GM12878 (cell line): ENCODE data around the gene RARS2. TPM values are rescaled to one million over a fixed set of nuclear protein-coding genes. Genes with fewer than 3 reads are reported as not detected.

Experiments
- BMI1 ChIP-seq: fragments of 450-650 bp; IDR thresholded peaks from 2 replicates; pipeline ENCODE4 v1.6.1; 2016; ENCODE audit warnings: mild to moderate bottlenecking, moderate library complexity, borderline replicate concordance
- EGR1 ChIP-seq, 2 experiments: IDR thresholded peaks; 1 replicate in 1 of 2; 2 replicates in 1 of 2; pipeline ENCODE4 v1.6.1; 2011 to 2012; ENCODE audit warnings: low read depth in 2 of 2, low read length in 2 of 2, borderline replicate concordance in 1 of 2, mild to moderate bottlenecking in 1 of 2, moderate library complexity in 1 of 2
- FOXK2 ChIP-seq: fragments of 450-650 bp; IDR thresholded peaks from 2 replicates; pipeline ENCODE4 v1.6.1; 2017; ENCODE audit warnings: mild to moderate bottlenecking, moderate library complexity
- HDGF ChIP-seq: fragments of 450-650 bp; IDR thresholded peaks from 2 replicates; pipeline ENCODE4 v1.6.1; 2016; ENCODE audit warnings: antibody characterized with exemption
- KDM1A ChIP-seq: fragments of 200-600 bp; sonication (generic); IDR thresholded peaks from 2 replicates; pipeline ENCODE4 v1.6.1; 2016; ENCODE audit warnings: borderline replicate concordance
- LARP7 ChIP-seq: fragments of 450-650 bp; IDR thresholded peaks from 2 replicates; pipeline ENCODE4 v1.6.1; 2017; ENCODE audit warnings: mild to moderate bottlenecking
- NFYA ChIP-seq: IDR thresholded peaks from 2 replicates; pipeline ENCODE4 v1.6.1; 2011; ENCODE audit warnings: low read depth, mild to moderate bottlenecking, low read length, improper control_type of control experiment, borderline replicate concordance
- NRF1 ChIP-seq: conservative IDR thresholded peaks from 2 replicates; pipeline ENCODE4 v1.6.1; 2011; ENCODE audit warnings: mild to moderate bottlenecking, low read depth, low read length, improper control_type of control experiment
- PAX8 ChIP-seq: fragments of 450-650 bp; IDR thresholded peaks from 2 replicates; pipeline ENCODE4 v1.6.1; 2017; ENCODE audit warnings: mild to moderate bottlenecking, moderate library complexity
- RB1 ChIP-seq: fragments of 450-650 bp; formaldehyde crosslinking; IDR thresholded peaks from 2 replicates; pipeline ENCODE4 v1.6.1; 2017; ENCODE audit warnings: mild to moderate bottlenecking, borderline replicate concordance
- RELA ChIP-seq: fragments of 450-650 bp; IDR thresholded peaks from 2 replicates; pipeline ENCODE4 v1.8.0; 2014; ENCODE audit warnings: borderline replicate concordance; ENCODE audit not compliant: partially characterized antibody
- SPI1 ChIP-seq: IDR thresholded peaks from 2 replicates; pipeline ENCODE4 v1.6.1; 2011; ENCODE audit warnings: low read depth, mild to moderate bottlenecking, low read length, moderate library complexity, borderline replicate concordance; ENCODE audit not compliant: insufficient read depth
- TBL1XR1 ChIP-seq: IDR thresholded peaks from 2 replicates; pipeline ENCODE4 v1.6.1; 2012; ENCODE audit warnings: low read depth, low read length, improper control_type of control experiment
- ZNF24 ChIP-seq: fragments of 450-650 bp; IDR thresholded peaks from 2 replicates; pipeline ENCODE4 v1.6.1; 2017; ENCODE audit warnings: antibody characterized with exemption, mild to moderate bottlenecking
- ZNF687 ChIP-seq: fragments of 450-650 bp; IDR thresholded peaks from 2 replicates; pipeline ENCODE4 v1.6.1; 2017; ENCODE audit warnings: mild to moderate bottlenecking, moderate library complexity
- polyA plus RNA-seq, 11 experiments: library from polyadenylated mRNA; depleted of rRNA in 4 of 11; unstranded in 6 of 11; stranded (reverse) in 5 of 11; fragments of >200 nt; fragmentation: Nextera tagmentation in 4 of 11; fragmentation: Illumina TruSeq in 1 of 11; extraction: Ambion mirVana in 4 of 11; extraction: Trizol in 1 of 11; gene quantifications; 1 replicate in 1 of 11; 2 replicates in 10 of 11; pipeline versions ENCODE4 v1.2.1 to v1.2.3, GENCODE V29; 2011 to 2016; ENCODE audit warnings: inconsistent platforms in 2 of 11, missing spikeins in 2 of 11, low read depth in 1 of 11
- total RNA-seq, 4 experiments: library from RNA; depleted of rRNA in 3 of 4; stranded (reverse); fragments of >200 nt in 3 of 4; fragmentation: Illumina TruSeq in 1 of 4; extraction: Trizol in 1 of 4; gene quantifications; 2 replicates each; pipeline versions ENCODE4 v1.2.1 to v1.2.3, GENCODE V29; 2013 to 2021
- TF ChIP-seq, protein P1 (sequence below): IDR thresholded peaks from 2 replicates; pipeline ENCODE4 v1.6.1; 2012; ENCODE audit warnings: low read depth, low read length, improper control_type of control experiment
- TF ChIP-seq, protein P2 (sequence below): fragments of 450-650 bp; IDR thresholded peaks from 2 replicates; pipeline ENCODE4 v1.6.1; 2017; ENCODE audit warnings: low read depth, mild to moderate bottlenecking, moderate library complexity
- TF ChIP-seq, protein P3 (sequence below): fragments of 150-350 bp; IDR thresholded peaks from 2 replicates; pipeline ENCODE4 v1.6.1; 2014; ENCODE audit warnings: mild to moderate bottlenecking, low read depth, low read length

RARS2 gene
- total and polyA plus RNA-seq, 10 of the 15 experiments (the other 5 are each of a cell fraction or from before 2014, with no cell fraction given) = 18.3 to 54.2 (median 36.8) TPM

- peak; percentile 36; the same call in 1 of the 2 replicates for TF ChIP-seq SPI1
- TF ChIP-seq RELA = peak; percentile 47
- TF ChIP-seq PAX8 = no peak
- no peak for TF ChIP-seq HDGF
- TF ChIP-seq NRF1 = 0 out of 2 replicates have a peak, but pooled peaks have one; percentile 21
- TF ChIP-seq, protein P1, sequence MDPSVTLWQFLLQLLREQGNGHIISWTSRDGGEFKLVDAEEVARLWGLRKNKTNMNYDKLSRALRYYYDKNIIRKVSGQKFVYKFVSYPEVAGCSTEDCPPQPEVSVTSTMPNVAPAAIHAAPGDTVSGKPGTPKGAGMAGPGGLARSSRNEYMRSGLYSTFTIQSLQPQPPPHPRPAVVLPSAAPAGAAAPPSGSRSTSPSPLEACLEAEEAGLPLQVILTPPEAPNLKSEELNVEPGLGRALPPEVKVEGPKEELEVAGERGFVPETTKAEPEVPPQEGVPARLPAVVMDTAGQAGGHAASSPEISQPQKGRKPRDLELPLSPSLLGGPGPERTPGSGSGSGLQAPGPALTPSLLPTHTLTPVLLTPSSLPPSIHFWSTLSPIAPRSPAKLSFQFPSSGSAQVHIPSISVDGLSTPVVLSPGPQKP = no peak; the same call in 1 of the 2 replicates
- TF ChIP-seq FOXK2 = no peak
- no peak for TF ChIP-seq NFYA
- TF ChIP-seq ZNF687 = peak; percentile 45; the same call in 1 of the 2 replicates
- TF ChIP-seq, protein P2, sequence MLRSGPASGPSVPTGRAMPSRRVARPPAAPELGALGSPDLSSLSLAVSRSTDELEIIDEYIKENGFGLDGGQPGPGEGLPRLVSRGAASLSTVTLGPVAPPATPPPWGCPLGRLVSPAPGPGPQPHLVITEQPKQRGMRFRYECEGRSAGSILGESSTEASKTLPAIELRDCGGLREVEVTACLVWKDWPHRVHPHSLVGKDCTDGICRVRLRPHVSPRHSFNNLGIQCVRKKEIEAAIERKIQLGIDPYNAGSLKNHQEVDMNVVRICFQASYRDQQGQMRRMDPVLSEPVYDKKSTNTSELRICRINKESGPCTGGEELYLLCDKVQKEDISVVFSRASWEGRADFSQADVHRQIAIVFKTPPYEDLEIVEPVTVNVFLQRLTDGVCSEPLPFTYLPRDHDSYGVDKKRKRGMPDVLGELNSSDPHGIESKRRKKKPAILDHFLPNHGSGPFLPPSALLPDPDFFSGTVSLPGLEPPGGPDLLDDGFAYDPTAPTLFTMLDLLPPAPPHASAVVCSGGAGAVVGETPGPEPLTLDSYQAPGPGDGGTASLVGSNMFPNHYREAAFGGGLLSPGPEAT = peak; percentile 65
- TF ChIP-seq ZNF24 = 0 out of 2 replicates have a peak, but pooled peaks have one; percentile 44
- TF ChIP-seq KDM1A = no peak
- peak in 1 of 2 experiments; percentile 98; a peak in 2 of 3 replicates for TF ChIP-seq EGR1 (IDR thresholded peaks at IDR 0.05; ENCODE audit: borderline replicate concordance in 1 of 2, low read depth in 2 of 2, low read length in 2 of 2)
- TF ChIP-seq, protein P3, sequence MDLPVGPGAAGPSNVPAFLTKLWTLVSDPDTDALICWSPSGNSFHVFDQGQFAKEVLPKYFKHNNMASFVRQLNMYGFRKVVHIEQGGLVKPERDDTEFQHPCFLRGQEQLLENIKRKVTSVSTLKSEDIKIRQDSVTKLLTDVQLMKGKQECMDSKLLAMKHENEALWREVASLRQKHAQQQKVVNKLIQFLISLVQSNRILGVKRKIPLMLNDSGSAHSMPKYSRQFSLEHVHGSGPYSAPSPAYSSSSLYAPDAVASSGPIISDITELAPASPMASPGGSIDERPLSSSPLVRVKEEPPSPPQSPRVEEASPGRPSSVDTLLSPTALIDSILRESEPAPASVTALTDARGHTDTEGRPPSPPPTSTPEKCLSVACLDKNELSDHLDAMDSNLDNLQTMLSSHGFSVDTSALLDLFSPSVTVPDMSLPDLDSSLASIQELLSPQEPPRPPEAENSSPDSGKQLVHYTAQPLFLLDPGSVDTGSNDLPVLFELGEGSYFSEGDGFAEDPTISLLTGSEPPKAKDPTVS = no peak
- peak; percentile 80; the same call in 1 of the 2 replicates for TF ChIP-seq RB1
- TF ChIP-seq LARP7 = peak; percentile 42
- TF ChIP-seq BMI1 = peak; percentile 38; the same call in 1 of the 2 replicates
- TF ChIP-seq TBL1XR1 = no peak
These were observed 117.0 kb downstream of the RARS2 start, which contains the start of gene SLC35A1 (continued) for GRCh38 chr6:87472525-87473418.
